ENCODE measurements around the gene IGF2. TPM values are rescaled to one million over a fixed set of nuclear protein-coding genes. Genes with fewer than 3 reads are reported as not detected.
"Not testable (repeated sequence)": the region's sequence is repeated elsewhere in the genome, so short reads cannot be mapped to it uniquely, and the experiment has no call there.

IGF2 gene, protein sequence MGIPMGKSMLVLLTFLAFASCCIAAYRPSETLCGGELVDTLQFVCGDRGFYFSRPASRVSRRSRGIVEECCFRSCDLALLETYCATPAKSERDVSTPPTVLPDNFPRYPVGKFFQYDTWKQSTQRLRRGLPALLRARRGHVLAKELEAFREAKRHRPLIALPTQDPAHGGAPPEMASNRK
- not detected for total RNA-seq

DNA sequence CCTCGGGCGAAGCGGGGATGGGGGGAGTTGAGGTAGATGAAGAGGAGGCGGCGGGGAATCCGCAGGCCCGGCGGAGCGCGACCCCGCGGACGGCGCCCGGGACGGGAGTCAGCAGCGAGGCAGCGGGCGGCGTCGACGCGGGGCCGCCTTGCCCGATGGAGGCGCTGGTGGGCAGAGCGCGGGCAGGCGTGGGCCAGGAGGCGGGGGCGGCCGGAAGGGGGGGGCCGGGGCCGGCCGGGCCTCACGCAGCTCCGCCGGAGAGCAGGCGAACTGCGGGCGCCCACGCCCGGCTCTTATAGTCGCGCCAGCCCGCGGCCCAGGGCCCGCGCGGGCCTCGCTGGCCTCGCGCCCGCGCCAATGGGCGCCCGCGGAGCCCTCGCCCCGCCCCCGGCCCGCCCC is at the start of gene IGF2:
IGF2 (minus strand) TSS at position 267 of the 399 bp plus-strand sequence. CDS start 3,866 bp downstream, outside the sequence.
- H3K4me1 ChIP-seq (ENCODE audit: insufficient read depth, low read length) = peaks cover 12% of the 10 kb centered on the region
- peaks cover 48% of the 10 kb centered on the region for H3K27me3 ChIP-seq (ENCODE audit: insufficient read depth, low read length)
- H3K9me3 ChIP-seq (ENCODE audit: low read depth, low read length) = no peaks in the 10 kb centered on the region
- H3K4me3 ChIP-seq (ENCODE audit: low read length) = no peak within 1 kb of the TSS

GRCh38 chr11:2188745-2189144 is 49.6 kb upstream of the IGF2 start:
- Histone ChIP-seq H3K4me3 (ENCODE audit: low read length) (no peak overlapping the region), H3K4me1 (ENCODE audit: insufficient read depth, low read length) (peaks cover 25% of the 10 kb centered on the region), H3K9me3 (ENCODE audit: low read depth, low read length) (no peaks in the 10 kb centered on the region), H3K27me3 (ENCODE audit: insufficient read depth, low read length) (no peaks in the 10 kb centered on the region)

GRCh38 chr11:2187280-2187707 is 48.1 kb upstream of the IGF2 start:
- Histone ChIP-seq H3K4me3 (ENCODE audit: low read length) (no peak overlapping the region), H3K9me3 (ENCODE audit: low read depth, low read length) (no peaks in the 10 kb centered on the region), H3K27me3 (ENCODE audit: insufficient read depth, low read length) (no peaks in the 10 kb centered on the region), H3K4me1 (ENCODE audit: insufficient read depth, low read length) (peaks cover 23% of the 10 kb centered on the region)

DNA sequence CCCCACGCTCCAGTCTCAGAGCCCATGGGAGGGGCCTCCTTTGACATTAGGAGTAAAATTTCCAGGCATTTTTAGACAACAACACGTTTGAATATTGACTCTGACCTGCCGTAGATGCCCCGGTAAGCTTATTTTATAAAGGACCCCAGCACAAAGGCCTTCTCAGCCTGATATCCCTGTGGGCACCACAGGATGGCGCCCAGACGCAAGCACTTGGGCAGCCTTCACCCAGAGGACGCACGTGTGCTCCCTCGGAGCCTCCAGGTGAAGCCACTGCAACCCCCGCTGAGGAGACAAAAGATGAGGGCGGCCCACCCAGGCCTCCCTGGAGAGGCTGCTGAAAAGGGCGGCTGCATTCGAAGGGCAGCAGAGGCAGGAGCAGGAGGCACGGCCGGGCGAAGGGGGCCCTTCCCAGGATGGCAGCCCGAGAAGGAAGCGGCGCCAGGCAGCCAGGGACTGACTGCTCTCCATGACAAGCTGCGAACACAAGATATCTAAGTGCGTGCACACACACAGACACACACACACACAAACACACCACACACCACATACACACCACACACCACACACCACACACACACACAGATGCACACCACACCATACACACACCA is 47.6 kb upstream of the IGF2 start:
- Histone ChIP-seq H3K4me3 (ENCODE audit: low read length) (no peak overlapping the region), H3K9me3 (ENCODE audit: low read depth, low read length) (no peaks in the 10 kb centered on the region), H3K4me1 (ENCODE audit: insufficient read depth, low read length) (peaks cover 18% of the 10 kb centered on the region), H3K27me3 (ENCODE audit: insufficient read depth, low read length) (no peaks in the 10 kb centered on the region)

GRCh38 chr11:2185324-2186085 is 46.3 kb upstream of the IGF2 start:
- Histone ChIP-seq H3K4me1 (ENCODE audit: insufficient read depth, low read length) (peaks cover 5% of the 10 kb centered on the region), H3K4me3 (ENCODE audit: low read length) (no peak overlapping the region), H3K27me3 (ENCODE audit: insufficient read depth, low read length) (no peaks in the 10 kb centered on the region), H3K9me3 (ENCODE audit: low read depth, low read length) (no peaks in the 10 kb centered on the region)

GRCh38 chr11:2182692-2183474 is 43.7 kb upstream of the IGF2 start:
- H3K4me1 ChIP-seq (ENCODE audit: insufficient read depth, low read length) = peaks cover 5% of the 10 kb centered on the region

GRCh38 chr11:2182075-2182474 is 42.9 kb upstream of the IGF2 start:
- peaks cover 4% of the 10 kb centered on the region for H3K4me1 ChIP-seq (ENCODE audit: insufficient read depth, low read length)
- H3K4me3 ChIP-seq (ENCODE audit: low read length) = no peak overlapping the region
- H3K27me3 ChIP-seq (ENCODE audit: insufficient read depth, low read length) = no peaks in the 10 kb centered on the region
- no peaks in the 10 kb centered on the region for H3K9me3 ChIP-seq (ENCODE audit: low read depth, low read length)

More at GRCh38 chr11:2182692-2183474, 43.7 kb upstream of the IGF2 start:
- H3K9me3 ChIP-seq (ENCODE audit: low read depth, low read length) = no peaks in the 10 kb centered on the region
- no peak overlapping the region for H3K4me3 ChIP-seq (ENCODE audit: low read length)
- H3K27me3 ChIP-seq (ENCODE audit: insufficient read depth, low read length) = no peaks in the 10 kb centered on the region

DNA sequence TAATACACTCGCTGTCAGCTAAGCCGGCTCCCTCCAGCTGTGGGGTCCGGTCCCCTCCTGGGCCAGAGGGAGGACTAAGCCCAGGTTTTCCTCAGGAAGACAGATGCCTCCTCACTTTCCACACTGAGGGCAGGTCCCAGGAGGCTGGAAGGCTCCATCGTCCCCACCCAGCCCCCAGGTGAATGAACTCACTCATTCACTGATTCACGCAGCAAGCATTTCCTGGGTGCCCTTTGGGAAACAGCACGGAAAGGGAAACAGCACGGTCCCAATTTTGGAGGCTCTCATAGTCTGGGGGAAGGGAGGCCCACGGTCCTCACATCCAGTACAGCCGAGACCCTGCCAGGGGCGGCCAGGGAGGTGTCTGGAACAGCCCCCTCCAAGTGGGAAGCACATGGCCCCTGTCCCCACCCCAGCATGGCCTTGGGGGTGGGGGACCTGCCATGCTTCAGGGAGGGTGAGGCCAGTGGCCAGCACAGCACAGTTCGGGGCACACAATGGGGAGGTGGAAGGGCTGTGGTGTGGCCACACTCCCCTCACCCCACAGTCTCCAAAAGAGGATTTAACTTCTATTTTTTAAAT is 41.7 kb upstream of the IGF2 start:
- no peak overlapping the region for H3K4me3 ChIP-seq (ENCODE audit: low read length)
- no peaks in the 10 kb centered on the region for H3K9me3 ChIP-seq (ENCODE audit: low read depth, low read length)
- H3K27me3 ChIP-seq (ENCODE audit: insufficient read depth, low read length) = no peaks in the 10 kb centered on the region
- no peaks in the 10 kb centered on the region for H3K4me1 ChIP-seq (ENCODE audit: insufficient read depth, low read length)

GRCh38 chr11:2180347-2180746 is 41.2 kb upstream of the IGF2 start:
- Histone ChIP-seq H3K27me3 (ENCODE audit: insufficient read depth, low read length) (no peaks in the 10 kb centered on the region), H3K4me1 (ENCODE audit: insufficient read depth, low read length) (no peaks in the 10 kb centered on the region), H3K9me3 (ENCODE audit: low read depth, low read length) (no peaks in the 10 kb centered on the region), H3K4me3 (ENCODE audit: low read length) (no peak overlapping the region)

DNA sequence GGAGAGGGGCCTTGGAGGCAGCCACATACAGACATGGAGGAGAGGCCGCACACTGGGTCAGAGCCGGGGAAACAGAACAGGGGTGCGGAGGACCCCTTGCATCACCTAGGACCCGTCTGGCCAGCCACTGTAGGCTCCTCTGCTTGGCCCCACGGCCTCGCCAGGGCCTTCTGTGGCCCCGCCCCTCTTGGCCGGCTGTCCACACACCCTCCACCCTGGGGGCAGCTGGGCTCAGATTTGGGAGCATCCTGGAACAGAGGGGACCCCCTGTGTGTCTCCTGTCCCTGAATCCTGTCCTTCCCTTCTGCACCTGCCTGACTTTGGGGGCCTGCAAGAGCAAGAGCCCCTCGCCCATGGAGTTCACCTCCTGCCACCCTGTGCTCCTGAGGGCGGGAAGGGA is 40.3 kb upstream of the IGF2 start:
- no peaks in the 10 kb centered on the region for H3K4me1 ChIP-seq (ENCODE audit: insufficient read depth, low read length)

GRCh38 chr11:2178906-2179494 is 39.8 kb upstream of the IGF2 start:
- Histone ChIP-seq H3K4me3 (ENCODE audit: low read length) (no peak overlapping the region), H3K27me3 (ENCODE audit: insufficient read depth, low read length) (no peaks in the 10 kb centered on the region), H3K9me3 (ENCODE audit: low read depth, low read length) (no peaks in the 10 kb centered on the region), H3K4me1 (ENCODE audit: insufficient read depth, low read length) (no peaks in the 10 kb centered on the region)

More for the DNA sequence above, 40.3 kb upstream of the IGF2 start:
- H3K4me3 ChIP-seq (ENCODE audit: low read length) = no peak overlapping the region
- no peaks in the 10 kb centered on the region for H3K27me3 ChIP-seq (ENCODE audit: insufficient read depth, low read length)
- H3K9me3 ChIP-seq (ENCODE audit: low read depth, low read length) = no peaks in the 10 kb centered on the region

DNA sequence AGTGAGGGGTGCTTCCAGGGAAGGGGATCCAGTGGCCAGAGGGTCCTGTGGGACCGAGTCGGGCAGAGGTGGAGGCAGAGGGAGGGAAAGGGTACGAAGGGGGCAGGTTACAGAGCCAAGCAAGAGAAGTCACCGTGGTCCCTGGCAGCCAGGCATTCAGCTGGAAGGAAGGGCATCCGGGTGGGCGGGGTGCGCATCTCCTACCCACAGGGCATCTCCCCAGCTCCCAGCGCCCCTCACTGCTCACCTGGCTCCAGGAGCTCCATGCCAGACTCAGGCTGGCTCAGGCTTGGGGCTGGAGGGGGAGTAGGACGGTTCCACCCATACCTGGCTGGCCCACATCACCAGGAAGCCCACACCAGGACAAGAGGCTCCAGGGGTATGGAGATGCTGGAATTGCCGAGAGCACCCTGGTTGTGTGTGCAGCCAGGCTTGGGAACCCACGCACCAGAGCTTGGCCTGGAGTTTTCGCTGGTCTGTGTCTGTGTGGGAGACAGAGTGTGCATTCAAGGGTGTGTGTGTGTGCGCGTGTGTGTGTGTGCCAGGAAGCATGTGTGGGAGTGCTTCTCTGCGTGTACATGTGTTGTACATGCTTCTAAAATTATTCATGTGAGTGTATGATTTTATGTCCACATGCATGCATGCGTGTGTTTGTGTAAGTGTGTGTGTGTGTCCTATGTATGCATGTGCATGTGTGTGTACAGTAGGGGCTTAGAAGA is 39.0 kb upstream of the IGF2 start:
- not testable (repeated sequence) for H3K27me3 ChIP-seq (ENCODE audit: insufficient read depth, low read length); H3K4me1 ChIP-seq (ENCODE audit: insufficient read depth, low read length); H3K4me3 ChIP-seq (ENCODE audit: low read length); H3K9me3 ChIP-seq (ENCODE audit: low read depth, low read length)

- Histone ChIP-seq H3K4me3 (ENCODE audit: low read length) (no peak overlapping the region), H3K4me1 (ENCODE audit: insufficient read depth, low read length) (no peaks in the 10 kb centered on the region)
These were observed 37.9 kb upstream of the IGF2 start for GRCh38 chr11:2177076-2177475.

GRCh38 chr11:2176389-2176900 is 37.3 kb upstream of the IGF2 start:
- no peaks in the 10 kb centered on the region for H3K9me3 ChIP-seq (ENCODE audit: low read depth, low read length)
- H3K27me3 ChIP-seq (ENCODE audit: insufficient read depth, low read length) = no peaks in the 10 kb centered on the region
- no peak overlapping the region for H3K4me3 ChIP-seq (ENCODE audit: low read length)

More at GRCh38 chr11:2177076-2177475, 37.9 kb upstream of the IGF2 start:
- Histone ChIP-seq H3K9me3 (ENCODE audit: low read depth, low read length) (no peaks in the 10 kb centered on the region), H3K27me3 (ENCODE audit: insufficient read depth, low read length) (no peaks in the 10 kb centered on the region)

More at GRCh38 chr11:2176389-2176900, 37.3 kb upstream of the IGF2 start:
- no peaks in the 10 kb centered on the region for H3K4me1 ChIP-seq (ENCODE audit: insufficient read depth, low read length)

All from mononuclear cell (primary cell).